HUES6 (cell line): ENCODE results near the gene SOX1.

ENCODE experiments used
- H3K27ac ChIP-seq: 2 replicates; pipeline ENCODE4 v1.7.0; 2013; ENCODE audit warnings: low read depth, mild to moderate bottlenecking, low read length, inconsistent platforms
- H3K27me3 ChIP-seq: 2 replicates; pipeline ENCODE4 v1.6.1; 2013; ENCODE audit warnings: low read length; ENCODE audit not compliant: control insufficient read depth, insufficient read depth
- H3K36me3 ChIP-seq: 2 replicates; pipeline ENCODE4 v1.6.1; 2013; ENCODE audit warnings: low read length; ENCODE audit not compliant: control insufficient read depth, insufficient read depth
- H3K4me1 ChIP-seq: 2 replicates; pipeline ENCODE4 v1.6.1; 2013; ENCODE audit warnings: low read length; ENCODE audit not compliant: control insufficient read depth, insufficient read depth
- H3K4me3 ChIP-seq: 2 replicates; pipeline ENCODE4 v1.5.1; 2013; ENCODE audit warnings: low read depth, low read length
- H3K9ac ChIP-seq: one replicate; pipeline ENCODE4 v1.6.1; 2013; ENCODE audit warnings: mild to moderate bottlenecking, low read length
- H3K9me3 ChIP-seq: 2 replicates; pipeline ENCODE4 v1.6.1; 2013; ENCODE audit warnings: low read depth, low read length; ENCODE audit not compliant: control insufficient read depth, insufficient read depth

SOX1 gene

DNA sequence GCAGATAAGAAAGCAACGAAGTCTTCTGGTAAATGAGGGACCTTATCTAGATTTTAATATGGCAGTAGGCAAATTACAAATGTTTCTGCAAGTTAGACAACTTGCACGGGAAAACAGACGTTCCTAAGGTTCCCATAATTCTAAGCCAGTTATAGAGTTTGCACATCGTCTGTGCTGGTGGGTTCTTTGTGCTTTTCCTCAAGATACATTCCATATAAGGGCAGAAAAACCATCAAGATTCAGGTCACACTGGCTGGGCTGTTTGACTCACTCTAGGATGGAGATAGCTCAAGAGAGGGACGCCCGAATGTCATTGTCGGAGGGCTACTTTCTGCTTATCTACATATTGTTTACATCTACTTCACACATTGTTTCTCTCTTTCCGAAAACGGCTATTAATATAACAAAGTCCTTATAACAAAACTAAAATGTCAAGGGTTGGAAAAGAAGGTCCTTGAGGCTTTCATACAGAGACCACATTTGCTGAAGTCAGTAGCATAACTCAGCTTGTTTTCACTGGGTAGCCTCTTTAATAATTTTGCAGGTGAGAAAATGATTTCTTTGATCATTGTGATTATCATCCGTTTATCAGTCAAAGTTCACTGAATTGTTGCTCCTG, 44.4 kb downstream of the SOX1 start:
- H3K9me3 ChIP-seq, result no peaks in the 10 kb centered on the region
- H3K27ac ChIP-seq, result no peak overlapping the region
- H3K9ac ChIP-seq, result no peak overlapping the region
- no peaks in the 10 kb centered on the region for H3K36me3 ChIP-seq
- H3K4me3 ChIP-seq, result no peak overlapping the region
- 0 out of 2 replicates have a peak, but pooled peaks cover 2% of the 10 kb centered on the region for H3K4me1 ChIP-seq
- peaks cover 64% of the 10 kb centered on the region for H3K27me3 ChIP-seq

GRCh38 chr13:112112534-112113276, 45.8 kb downstream of the SOX1 start:
- no peaks in the 10 kb centered on the region for H3K36me3 ChIP-seq
- H3K27me3 ChIP-seq, result peaks cover 60% of the 10 kb centered on the region
- H3K9me3 ChIP-seq, result no peaks in the 10 kb centered on the region
- no peak overlapping the region for H3K27ac ChIP-seq
- H3K9ac ChIP-seq, result no peak overlapping the region
- no peaks in the 10 kb centered on the region for H3K4me1 ChIP-seq
- no peak overlapping the region for H3K4me3 ChIP-seq

DNA sequence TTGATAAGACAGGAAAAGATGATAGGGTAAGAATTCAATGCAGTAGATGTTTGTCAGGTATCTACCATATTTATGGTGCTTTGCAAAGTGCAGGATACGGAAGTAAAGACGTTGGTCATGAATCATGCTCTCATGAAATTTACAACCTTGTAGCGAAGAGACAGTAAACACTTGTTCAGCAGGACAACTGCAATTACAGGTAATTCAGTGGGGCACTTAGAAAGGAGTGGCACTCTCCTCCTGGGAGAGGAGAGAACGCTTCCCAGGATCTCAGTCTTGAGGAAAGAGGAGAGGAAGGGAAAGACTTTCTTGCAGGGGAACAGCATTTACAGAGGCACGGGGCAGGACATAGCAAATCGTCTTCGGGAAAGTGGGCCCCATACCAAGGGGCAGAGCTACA, 46.4 kb downstream of the SOX1 start:
- Histone ChIP-seq H3K9me3 (no peaks in the 10 kb centered on the region), H3K9ac (no peak overlapping the region), H3K27me3 (peaks cover 53% of the 10 kb centered on the region), H3K36me3 (no peaks in the 10 kb centered on the region), H3K4me3 (no peak overlapping the region), H3K4me1 (no peaks in the 10 kb centered on the region), H3K27ac (no peak overlapping the region)

- Histone ChIP-seq H3K4me1 (no peaks in the 10 kb centered on the region), H3K9me3 (no peaks in the 10 kb centered on the region), H3K36me3 (no peaks in the 10 kb centered on the region), H3K9ac (no peak overlapping the region), H3K27me3 (peaks cover 48% of the 10 kb centered on the region), H3K27ac (no peak overlapping the region), H3K4me3 (no peak overlapping the region)
These were observed 46.9 kb downstream of the SOX1 start for GRCh38 chr13:112113851-112114250.

DNA sequence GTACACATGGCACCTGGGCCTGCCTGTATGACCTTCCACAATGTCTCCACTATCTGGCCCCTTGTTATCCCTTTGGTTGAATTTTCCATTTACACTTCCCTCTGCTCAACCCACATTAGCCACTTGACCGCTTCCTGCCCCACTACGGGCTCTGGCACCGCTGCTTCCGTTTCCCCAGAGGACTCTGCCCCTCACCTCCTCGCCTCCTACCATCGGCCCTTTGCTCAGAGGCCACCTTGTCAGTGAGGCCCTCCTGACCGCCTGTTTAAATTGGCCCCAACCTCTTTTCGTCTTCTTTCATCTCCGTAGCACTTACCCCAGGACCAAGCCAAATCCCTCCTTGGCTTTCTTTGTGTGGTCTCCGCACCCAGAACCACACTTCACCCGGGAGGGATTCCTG, 47.4 kb downstream of the SOX1 start:
- no peak overlapping the region for H3K4me3 ChIP-seq
- peaks cover 45% of the 10 kb centered on the region for H3K27me3 ChIP-seq
- no peak overlapping the region for H3K27ac ChIP-seq
- no peaks in the 10 kb centered on the region for H3K4me1 ChIP-seq
- H3K9ac ChIP-seq, result no peak overlapping the region
- H3K9me3 ChIP-seq, result no peaks in the 10 kb centered on the region
- H3K36me3 ChIP-seq, result no peaks in the 10 kb centered on the region

DNA sequence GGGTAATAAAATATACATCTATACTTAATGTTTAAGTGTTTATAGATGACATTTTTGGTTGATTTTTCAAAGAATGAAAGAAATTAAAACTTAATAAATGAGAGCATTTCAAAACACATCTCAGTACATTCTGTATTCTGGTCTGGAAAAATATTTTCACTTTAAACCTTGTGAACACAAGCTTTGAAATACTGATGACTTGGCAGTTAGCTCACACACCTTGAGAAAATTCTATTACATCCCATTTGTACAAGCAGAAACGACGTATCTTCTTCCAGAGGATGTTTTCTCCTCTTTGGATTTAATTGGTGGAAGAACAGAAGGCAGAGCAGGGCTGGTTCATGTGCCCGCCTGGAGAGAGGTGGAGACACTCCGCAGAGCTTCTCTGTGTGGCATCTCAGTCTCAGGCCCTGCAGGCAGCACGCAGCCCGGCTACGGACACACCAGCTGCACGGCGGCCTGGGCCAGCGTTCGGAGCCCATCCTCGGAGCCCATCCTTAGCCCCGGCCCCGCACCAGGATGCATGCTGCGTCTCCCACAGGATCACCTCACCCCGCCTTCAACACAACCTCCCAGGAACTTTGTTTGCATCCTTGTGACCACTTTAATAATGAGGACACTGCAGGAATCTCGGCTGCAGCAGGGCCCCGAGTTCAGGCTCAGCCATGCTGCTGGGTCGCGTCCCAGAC, 48.6 kb downstream of the SOX1 start:
- no peaks in the 10 kb centered on the region for H3K9me3 ChIP-seq
- H3K27me3 ChIP-seq, result peaks cover 41% of the 10 kb centered on the region
- H3K4me3 ChIP-seq, result no peak overlapping the region
- H3K9ac ChIP-seq, result no peak overlapping the region
- no peaks in the 10 kb centered on the region for H3K4me1 ChIP-seq
- no peaks in the 10 kb centered on the region for H3K36me3 ChIP-seq
- no peak overlapping the region for H3K27ac ChIP-seq

GRCh38 chr13:112116187-112116950, 49.4 kb downstream of the SOX1 start:
- Histone ChIP-seq H3K9ac (no peak overlapping the region), H3K9me3 (no peaks in the 10 kb centered on the region), H3K27ac (no peak overlapping the region), H3K36me3 (no peaks in the 10 kb centered on the region), H3K4me3 (no peak overlapping the region), H3K4me1 (no peaks in the 10 kb centered on the region), H3K27me3 (peaks cover 33% of the 10 kb centered on the region; the same call in 1 of the 2 replicates)

DNA sequence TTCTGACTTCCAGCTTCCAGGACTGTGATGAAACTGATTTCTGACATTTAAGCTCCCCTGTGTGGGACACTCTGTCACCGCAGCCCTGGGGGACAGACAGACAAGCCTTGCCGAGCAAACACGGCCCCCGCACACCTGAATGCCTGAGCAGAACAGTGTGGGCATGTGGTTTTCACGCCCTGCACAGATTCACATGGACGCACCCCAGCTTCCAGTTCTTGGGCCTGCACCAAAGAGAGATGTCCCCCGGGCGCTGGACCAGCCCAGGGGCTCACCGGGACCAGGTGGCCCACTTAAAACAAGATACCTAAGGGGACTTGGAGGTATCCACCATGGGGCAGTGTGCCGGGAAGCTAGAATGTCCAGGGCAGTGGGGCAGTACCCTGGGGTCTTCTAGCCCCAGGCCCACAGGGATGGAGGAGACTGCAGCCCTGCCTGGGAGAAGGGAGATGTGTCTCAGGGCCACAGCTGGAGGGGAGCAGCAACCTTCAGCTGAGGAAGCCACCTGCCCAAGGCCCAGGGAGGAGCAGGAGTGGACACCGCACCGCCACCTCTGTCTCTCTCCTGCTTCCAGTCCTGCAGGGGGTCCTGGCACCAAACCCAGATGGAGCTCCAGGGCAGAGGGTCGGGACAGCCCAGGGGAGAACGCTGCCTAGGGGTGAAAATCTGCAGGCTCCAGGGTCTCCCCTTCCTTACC, 50.5 kb downstream of the SOX1 start:
- no peaks in the 10 kb centered on the region for H3K9me3 ChIP-seq
- H3K4me3 ChIP-seq, result no peak overlapping the region
- H3K27ac ChIP-seq, result no peak overlapping the region
- H3K4me1 ChIP-seq, result no peaks in the 10 kb centered on the region
- H3K27me3 ChIP-seq, result peaks cover 29% of the 10 kb centered on the region; the same call in 1 of the 2 replicates
- no peak overlapping the region for H3K9ac ChIP-seq
- no peaks in the 10 kb centered on the region for H3K36me3 ChIP-seq

DNA sequence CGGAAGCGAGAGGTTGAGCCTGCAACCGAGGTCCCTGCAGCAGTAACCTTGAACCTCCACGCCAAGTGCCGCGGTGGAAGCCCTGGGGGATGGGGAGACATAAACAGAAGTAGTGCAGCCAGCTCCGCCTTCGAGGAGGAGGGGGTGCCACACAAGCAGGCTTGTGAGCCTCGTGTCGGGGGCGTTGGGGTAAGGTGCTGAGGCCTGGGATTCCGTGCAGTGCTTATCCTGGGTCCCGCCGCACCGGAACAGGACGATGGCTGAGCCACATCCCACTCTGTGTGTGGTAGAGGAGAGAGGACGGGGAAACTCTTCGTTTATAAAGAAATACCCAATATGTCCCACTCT, 51.0 kb downstream of the SOX1 start:
- H3K4me3 ChIP-seq, result no peak overlapping the region
- H3K36me3 ChIP-seq, result no peaks in the 10 kb centered on the region
- no peak overlapping the region for H3K27ac ChIP-seq
- no peaks in the 10 kb centered on the region for H3K4me1 ChIP-seq
- H3K9me3 ChIP-seq, result no peaks in the 10 kb centered on the region
- no peak overlapping the region for H3K9ac ChIP-seq
- H3K27me3 ChIP-seq, result peaks cover 29% of the 10 kb centered on the region; the same call in 1 of the 2 replicates

DNA sequence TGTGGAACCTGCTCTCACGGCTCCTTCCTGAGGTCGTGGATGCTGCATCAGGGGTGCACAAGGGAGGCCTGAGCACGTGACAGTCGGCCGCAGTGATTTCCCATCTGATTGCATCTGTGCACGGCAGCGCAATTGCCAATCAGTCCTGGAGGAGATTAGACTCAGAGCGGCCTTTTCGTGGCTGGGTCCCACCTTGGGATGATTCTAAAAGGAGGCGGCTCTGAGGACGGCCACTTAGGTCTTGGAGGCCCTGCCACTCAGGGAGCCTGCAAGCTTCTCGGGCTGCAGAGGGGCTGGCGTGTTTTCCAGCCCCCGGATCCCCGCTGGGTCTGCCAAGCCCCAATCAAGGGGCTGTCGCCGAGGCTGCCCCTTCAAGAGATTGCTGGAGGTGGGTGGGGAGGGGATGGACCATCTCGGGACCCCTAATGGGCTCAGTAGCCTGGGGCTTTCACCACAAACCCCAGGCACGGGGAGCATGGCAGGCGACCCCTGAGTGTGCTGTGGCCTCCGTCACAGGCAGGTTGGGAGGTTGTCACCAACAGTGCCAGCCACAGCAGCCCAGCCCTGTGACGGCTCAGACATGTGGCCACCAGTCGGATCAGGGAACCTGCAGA, 51.6 kb downstream of the SOX1 start:
- Histone ChIP-seq H3K36me3 (no peaks in the 10 kb centered on the region), H3K4me1 (no peaks in the 10 kb centered on the region), H3K27me3 (peaks cover 23% of the 10 kb centered on the region; the same call in 1 of the 2 replicates), H3K4me3 (no peak overlapping the region), H3K9ac (no peak overlapping the region), H3K27ac (no peak overlapping the region), H3K9me3 (no peaks in the 10 kb centered on the region)
